Progenitor cell of endocrine pancreas (in vitro differentiated cells): ENCODE results near the gene ZFR. TPM values are rescaled to one million over a fixed set of nuclear protein-coding genes. Genes with fewer than 3 reads are reported as not detected.
A peak's percentile ranks its signal among the peaks of the same experiment; 100 is the strongest.

Experiments
- DNase-seq: peaks from one replicate; pipeline ENCODE4 v3.0.0; 2021; ENCODE audit warnings: low spot score; ENCODE audit not compliant: unreplicated experiment
- H3K27ac Mint-ChIP-seq: 2 replicates; pipeline ENCODE4 v1.8.0; 2021; ENCODE audit warnings: mild to moderate bottlenecking, moderate library complexity, mixed read lengths
- H3K27me3 Mint-ChIP-seq: 2 replicates; pipeline ENCODE4 v1.8.0; 2021; ENCODE audit warnings: mixed read lengths
- H3K36me3 Mint-ChIP-seq: 2 replicates; pipeline ENCODE4 v1.8.0; 2022; ENCODE audit warnings: mixed read lengths; ENCODE audit not compliant: insufficient read depth
- H3K4me1 Mint-ChIP-seq: 2 replicates; pipeline ENCODE4 v1.8.0; 2021; ENCODE audit warnings: low read depth, mixed read lengths
- H3K4me3 Mint-ChIP-seq: 2 replicates; pipeline ENCODE4 v1.8.0; 2021; ENCODE audit warnings: low read depth, mild to moderate bottlenecking, moderate library complexity, mixed read lengths
- H3K9me3 Mint-ChIP-seq: 2 replicates; pipeline ENCODE4 v1.8.0; 2021; ENCODE audit warnings: low read depth, mixed read lengths
- CTCF ChIP-seq: fragments of 200-600 bp; sonication (generic); IDR thresholded peaks from one replicate; pipeline ENCODE4 v1.5.0; 2021; ENCODE audit warnings: antibody characterized with exemption, mild to moderate bottlenecking; ENCODE audit not compliant: unreplicated experiment
- total RNA-seq: library from RNA; stranded (reverse); gene quantifications from 2 replicates; pipeline ENCODE4 v1.2.1, GENCODE V29; 2021

ZFR gene
- total RNA-seq, 1 donor from 2014 or later, result 75.6 TPM

- no peak for TF ChIP-seq CTCF
- H3K27ac Mint-ChIP-seq, result no peak overlapping the region
- DNase-seq, result no peak
- H3K9me3 Mint-ChIP-seq, result no peaks in the 10 kb centered on the region
- no peak overlapping the region for H3K4me3 Mint-ChIP-seq
- H3K27me3 Mint-ChIP-seq, result peaks cover 19% of the 10 kb centered on the region
- no peaks in the 10 kb centered on the region for H3K4me1 Mint-ChIP-seq
- no peaks in the 10 kb centered on the region for H3K36me3 Mint-ChIP-seq
These were observed 6.4 kb upstream of the ZFR start for GRCh38 chr5:32450952-32451351.

GRCh38 chr5:32449262-32449661, 4.7 kb upstream of the ZFR start:
- no peak for DNase-seq
- Mint-ChIP-seq H3K27me3 (peaks cover 30% of the 10 kb centered on the region), H3K9me3 (no peaks in the 10 kb centered on the region), H3K36me3 (no peaks in the 10 kb centered on the region), H3K4me3 (no peak overlapping the region), H3K4me1 (peaks cover 6% of the 10 kb centered on the region), H3K27ac (no peak overlapping the region)
- no peak for TF ChIP-seq CTCF

GRCh38 chr5:32446630-32447029, 2.1 kb upstream of the ZFR start:
- H3K9me3 Mint-ChIP-seq, result no peaks in the 10 kb centered on the region
- peaks cover 3% of the 10 kb centered on the region for H3K36me3 Mint-ChIP-seq
- no peak for DNase-seq
- H3K27ac Mint-ChIP-seq, result no peak overlapping the region
- no peak for TF ChIP-seq CTCF
- peaks cover 21% of the 10 kb centered on the region for H3K4me1 Mint-ChIP-seq
- peaks cover 30% of the 10 kb centered on the region for H3K27me3 Mint-ChIP-seq
- H3K4me3 Mint-ChIP-seq, result peak overlapping the region; percentile 55

GRCh38 chr5:32445831-32446614, 1.5 kb upstream of the ZFR start:
- H3K4me3 Mint-ChIP-seq, result peak overlapping the region; percentile 85
- peaks cover 21% of the 10 kb centered on the region for H3K4me1 Mint-ChIP-seq
- peaks cover 6% of the 10 kb centered on the region for H3K36me3 Mint-ChIP-seq
- H3K9me3 Mint-ChIP-seq, result no peaks in the 10 kb centered on the region
- peaks cover 30% of the 10 kb centered on the region for H3K27me3 Mint-ChIP-seq
- no peak for DNase-seq
- no peak for TF ChIP-seq CTCF
- H3K27ac Mint-ChIP-seq, result peak overlapping the region; percentile 34

GRCh38 chr5:32445287-32445758, 783 bp upstream of the ZFR start:
- Mint-ChIP-seq H3K4me3 (peak overlapping the region; percentile 85), H3K4me1 (peaks cover 21% of the 10 kb centered on the region), H3K27ac (peak overlapping the region; percentile 97), H3K36me3 (peaks cover 6% of the 10 kb centered on the region), H3K9me3 (no peaks in the 10 kb centered on the region), H3K27me3 (peaks cover 30% of the 10 kb centered on the region)
- no peak for TF ChIP-seq CTCF
- no peak for DNase-seq
